KBM-7 (cell line): ENCODE results near the gene CYSTM1.

Experiments used
- DNase-seq: peaks from one replicate; pipeline ENCODE4 v3.0.0-alpha.2; 2015
- in situ Hi-C: fragments of 300-500 bp; cut with MboI; formaldehyde crosslinking; loops from 2 replicates; pipeline ENCODE4 v1.14.3; 2020; ENCODE audit warnings: low sequenced_read_pairs, low pct_unique_long_range_greater_than_20kb, mixed read lengths

CYSTM1 gene

DNA sequence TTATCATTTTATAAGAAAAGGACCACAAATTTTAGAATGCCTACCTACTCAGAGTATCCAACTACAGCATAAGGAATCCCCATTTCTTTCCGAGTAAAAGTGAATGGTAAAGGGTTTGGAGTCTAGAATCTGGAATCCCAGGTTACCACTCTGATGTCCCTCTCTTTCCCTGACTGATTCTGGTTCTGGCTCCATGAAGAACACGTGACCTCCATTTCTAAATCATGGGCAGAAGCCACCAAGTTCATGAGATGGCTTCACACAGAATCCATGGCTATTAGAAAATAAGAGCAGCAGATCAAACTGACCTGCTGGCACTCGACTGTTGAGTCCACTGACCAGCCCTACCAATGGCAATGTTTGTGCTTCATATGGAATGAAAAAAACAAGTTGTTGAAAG, 87.2 kb downstream of the CYSTM1 start:
- DNase-seq: no peak
- in situ Hi-C loops: no loop called here

DNA sequence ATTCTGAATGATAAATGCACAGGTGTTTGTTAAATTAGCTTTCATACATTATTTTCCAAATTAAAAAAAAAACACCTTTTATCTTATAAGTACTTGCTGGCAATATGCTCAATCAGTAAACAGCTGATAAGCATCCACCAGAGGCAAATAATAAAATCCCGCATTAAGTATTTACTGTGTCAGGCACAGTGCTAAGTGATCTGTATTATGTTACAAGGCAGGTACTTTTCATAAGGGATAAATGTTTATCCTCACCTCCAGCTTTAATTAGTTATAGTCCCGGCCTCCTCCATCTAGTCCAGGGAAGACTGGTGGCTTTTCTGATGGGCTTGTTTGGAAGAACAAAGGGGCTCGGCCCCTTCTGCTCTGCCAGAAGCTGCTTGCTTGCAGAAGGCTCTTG, 87.9 kb downstream of the CYSTM1 start:
- in situ Hi-C loops: no loop called here
- no peak for DNase-seq

DNA sequence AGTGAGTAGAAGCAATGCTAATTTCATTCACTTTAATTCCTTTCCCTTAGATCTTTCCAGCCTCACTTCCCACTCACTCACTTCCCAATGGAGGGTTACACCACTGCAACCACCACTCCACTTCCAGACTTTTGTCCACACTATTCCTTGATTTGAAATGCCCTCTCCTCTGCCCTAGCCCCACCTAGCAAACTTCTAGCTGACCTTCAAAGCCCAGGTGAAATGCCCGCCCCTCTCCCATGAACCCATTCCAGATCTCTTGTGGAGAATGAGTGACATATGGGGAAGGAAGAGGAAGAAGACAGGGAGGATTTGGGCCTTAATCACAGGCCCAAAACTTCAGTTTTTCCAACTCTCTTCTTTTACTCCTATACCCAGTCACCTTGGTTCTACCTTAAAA, 90.9 kb downstream of the CYSTM1 start:
- DNase-seq: no peak
- in situ Hi-C loops: no loop called here

DNA sequence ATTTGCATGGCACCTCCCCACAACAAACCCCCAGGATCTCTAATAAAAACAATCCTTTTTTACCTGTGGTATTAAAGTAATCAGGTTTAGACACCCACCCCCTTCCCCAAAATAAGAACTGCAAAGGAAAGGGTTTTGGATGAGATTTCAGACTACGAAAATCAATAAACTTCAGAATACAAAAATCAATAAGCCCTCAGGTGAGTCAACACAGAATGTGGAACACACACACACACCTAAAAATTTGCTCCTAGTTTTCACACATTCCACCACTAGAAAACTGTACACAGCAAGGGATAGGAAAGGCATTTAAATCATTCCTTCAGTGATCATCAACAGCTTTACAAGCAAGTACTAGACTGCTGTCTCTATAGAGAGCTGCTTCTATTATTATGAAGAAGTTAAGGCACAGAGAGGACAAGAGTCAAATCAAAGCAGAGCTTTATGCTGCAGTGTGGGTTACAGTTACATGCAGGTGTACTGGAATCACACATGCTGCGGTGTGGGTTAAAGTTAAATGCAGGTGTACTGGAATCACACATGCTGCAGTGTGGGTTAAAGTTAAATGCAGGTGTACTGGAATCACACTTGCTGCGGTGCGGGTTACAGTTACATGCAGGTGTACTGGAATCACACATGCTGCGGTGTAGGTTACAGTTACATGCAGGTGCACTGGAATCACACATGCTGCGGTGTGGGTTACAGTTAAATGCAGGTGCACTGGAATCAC, 91.6 kb downstream of the CYSTM1 start:
- DNase-seq: no peak
- in situ Hi-C loops: no loop called here

DNA sequence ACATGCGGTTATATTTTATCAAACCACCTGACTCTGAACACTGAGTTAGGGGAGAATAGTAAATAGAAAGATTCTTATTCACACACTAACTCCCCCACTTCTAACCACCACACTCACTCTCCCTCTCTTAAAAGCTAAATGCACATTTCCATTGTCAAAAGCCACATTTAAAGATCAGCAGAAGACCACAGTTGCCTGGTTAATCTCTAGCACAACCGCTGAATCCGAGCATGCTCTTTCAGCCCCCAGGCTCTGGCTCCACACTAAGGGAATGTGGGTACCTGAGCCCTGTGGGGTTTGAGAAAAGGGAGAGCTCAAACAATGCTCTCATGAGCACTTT, 92.2 kb downstream of the CYSTM1 start:
- no peak for DNase-seq
- in situ Hi-C loops: no loop called here

DNA sequence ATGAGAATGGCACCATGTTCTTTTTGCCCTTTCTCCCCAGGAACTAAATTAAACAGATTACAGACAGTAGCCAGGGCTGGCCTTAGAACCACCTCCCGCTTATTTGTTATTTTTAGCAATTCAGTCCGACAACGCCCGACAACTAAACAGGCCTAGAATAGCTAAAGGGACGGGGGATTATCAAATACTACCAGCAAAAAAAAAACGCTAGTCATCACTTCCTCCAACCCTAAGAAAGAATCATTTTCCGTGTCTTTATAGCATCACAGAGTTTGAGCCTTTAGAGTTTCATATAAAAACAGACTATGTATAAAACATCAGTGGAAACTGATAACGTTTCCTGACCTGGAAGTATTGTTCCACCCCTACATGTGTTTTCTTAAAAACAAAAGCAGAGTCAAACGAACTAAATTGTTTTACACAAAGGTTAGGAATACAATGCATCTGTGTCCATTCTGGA, 92.6 kb downstream of the CYSTM1 start:
- in situ Hi-C loops: no loop called here

DNA sequence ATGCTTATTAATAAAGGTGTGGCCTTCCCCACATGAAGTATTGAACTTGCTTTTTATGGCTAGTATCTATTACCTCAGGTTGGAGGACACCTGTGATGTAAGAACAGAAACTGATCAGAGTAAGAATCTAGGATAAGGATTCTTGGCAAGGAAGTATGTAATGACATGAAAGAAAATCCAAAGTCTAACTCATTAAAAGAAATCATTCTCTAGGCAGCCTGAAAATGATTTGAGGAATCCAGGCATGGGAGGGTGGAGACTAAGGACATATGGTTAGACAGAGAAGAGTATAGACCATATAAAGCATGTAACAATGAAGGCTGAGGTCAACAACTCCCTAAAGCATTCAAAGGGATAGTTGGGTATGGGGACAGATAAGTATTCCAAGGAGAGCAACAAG, 95.0 kb downstream of the CYSTM1 start:
- in situ Hi-C loops: no loop called here
- no peak for DNase-seq

More for the DNA sequence above, 92.6 kb downstream of the CYSTM1 start:
- DNase-seq: no peak

DNA sequence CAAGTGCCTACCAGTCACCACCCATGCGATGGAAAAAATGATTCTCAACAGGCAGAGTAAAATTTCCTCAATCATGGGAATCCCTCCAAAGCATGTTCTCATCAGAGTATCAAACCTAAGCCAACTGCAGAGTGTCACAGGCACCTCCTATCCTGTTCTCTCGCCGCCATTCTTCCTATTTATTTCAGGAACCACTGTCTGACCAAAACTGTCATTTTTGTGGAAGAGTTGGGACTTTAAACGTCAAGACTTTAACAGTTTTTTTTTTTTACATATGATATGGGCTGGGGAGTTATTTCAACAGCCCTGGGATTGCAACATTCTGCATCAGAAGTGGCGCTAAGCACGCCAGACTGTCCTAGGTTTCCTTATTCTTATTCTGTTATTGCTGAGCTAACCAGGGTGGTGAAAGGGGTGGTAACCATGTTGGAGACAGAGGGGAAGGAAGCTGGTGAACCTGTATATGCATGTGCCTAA, 98.5 kb downstream of the CYSTM1 start:
- peak; percentile 82 for DNase-seq
- in situ Hi-C loops: no loop called here

DNA sequence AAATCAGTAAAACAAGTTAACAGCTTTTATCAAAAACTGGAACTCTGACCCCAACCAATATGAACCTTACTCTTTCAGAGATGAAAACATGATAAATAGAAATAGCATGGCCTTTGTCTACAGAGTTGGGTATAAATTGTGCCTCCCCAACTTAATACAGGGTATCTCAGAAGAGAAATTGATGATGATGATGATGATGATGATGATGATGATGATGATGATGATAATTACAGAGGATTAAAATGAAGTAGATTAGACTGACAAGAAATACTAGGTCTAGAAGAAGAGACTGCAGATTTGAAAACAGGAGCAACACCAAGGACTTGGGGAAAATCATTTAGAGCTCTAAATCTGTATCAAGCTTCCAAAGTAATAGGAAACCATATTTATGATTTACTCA, 100.8 kb downstream of the CYSTM1 start:
- in situ Hi-C loops: no loop called here
- no peak for DNase-seq

DNA sequence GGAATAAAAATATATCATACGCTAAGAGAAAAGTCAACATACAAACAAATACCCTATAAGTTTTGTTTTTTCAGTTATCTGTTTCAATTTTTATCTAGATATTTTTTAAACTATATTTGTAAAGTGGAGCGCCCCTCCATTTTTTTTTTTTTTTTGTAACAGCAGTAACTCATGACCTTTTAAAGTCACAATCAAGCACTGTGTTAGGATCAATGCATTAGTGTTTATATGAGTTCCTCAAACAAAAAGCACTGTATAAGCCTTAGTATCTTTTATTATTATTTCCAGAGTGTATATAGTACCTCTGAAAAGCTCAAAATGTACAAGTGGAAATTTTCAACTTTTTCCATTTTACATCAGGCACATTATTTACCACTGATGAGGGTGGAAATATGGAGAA, 107.3 kb downstream of the CYSTM1 start:
- no peak for DNase-seq
- in situ Hi-C loops: no loop called here

DNA sequence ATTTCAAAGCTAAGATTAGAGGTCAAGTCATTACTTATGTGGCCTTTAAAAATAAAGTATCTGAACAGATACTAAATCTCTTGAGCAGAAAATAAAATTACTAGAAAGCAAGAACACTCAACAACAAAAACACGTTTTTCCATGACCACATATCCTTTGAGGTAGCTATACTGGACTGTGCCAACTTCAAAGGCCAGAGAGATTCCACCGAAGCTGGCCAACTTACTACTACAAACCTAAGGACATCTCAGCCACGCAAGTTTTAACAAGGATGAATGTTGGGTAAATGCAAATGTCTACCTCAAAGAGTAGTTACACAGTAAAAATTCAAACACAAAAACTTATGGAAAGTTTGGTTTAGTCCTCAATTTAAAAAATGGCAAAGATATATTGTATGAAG, 109.0 kb downstream of the CYSTM1 start:
- DNase-seq: no peak
- in situ Hi-C loops: no loop called here

DNA sequence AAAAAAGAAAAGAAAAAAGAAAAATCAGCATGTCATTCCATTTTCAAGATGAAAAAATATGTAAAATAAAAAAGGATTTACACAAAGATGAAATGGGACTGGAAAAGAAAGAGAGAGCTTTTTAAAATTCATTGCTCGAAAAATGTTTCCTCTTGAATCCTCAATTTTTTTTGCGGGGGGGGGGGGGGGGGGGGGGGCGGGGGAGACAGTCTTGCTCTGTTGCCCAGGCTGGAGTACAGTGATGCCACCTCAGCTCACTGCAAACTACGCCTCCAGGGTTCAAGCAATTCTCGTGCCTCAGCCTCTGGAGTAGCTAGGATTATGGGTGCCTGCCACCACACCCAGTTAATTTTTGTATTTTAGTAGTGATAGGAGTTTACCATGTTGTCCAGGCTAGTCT, 111.4 kb downstream of the CYSTM1 start:
- in situ Hi-C loops: no loop called here
- DNase-seq: no peak

DNA sequence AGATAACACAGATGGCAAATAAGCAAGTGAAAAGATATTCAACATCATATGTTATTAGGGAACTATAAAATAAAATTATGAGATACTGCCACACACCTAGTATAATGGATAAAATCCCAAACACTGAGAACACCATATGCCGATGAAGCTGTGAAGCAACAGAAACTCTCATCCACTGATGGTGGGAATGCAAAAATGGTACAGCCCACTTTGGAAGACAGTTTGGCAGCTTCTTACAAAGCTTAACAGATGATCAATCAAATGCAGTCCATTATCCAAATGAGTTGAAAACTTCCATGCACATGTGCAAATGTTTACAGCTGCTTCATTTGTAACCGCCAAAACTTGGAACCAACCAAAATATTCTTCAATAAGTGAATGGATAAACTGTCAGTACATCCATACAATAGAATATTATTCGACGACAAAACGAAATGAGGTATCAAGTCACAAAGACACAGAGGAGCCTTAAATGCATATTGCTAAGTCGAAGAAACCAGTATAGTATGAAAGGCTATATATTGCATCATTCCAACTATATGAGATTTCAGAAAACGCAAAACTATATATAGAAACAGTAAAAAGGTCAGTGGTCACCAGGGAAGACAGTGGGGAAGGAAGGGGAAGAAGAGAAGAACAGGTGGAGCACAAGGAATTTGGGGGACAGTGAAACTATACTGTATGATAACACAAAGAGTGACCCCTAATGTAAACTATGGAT, 113.0 kb downstream of the CYSTM1 start:
- in situ Hi-C loops: no loop called here
- DNase-seq: no peak

DNA sequence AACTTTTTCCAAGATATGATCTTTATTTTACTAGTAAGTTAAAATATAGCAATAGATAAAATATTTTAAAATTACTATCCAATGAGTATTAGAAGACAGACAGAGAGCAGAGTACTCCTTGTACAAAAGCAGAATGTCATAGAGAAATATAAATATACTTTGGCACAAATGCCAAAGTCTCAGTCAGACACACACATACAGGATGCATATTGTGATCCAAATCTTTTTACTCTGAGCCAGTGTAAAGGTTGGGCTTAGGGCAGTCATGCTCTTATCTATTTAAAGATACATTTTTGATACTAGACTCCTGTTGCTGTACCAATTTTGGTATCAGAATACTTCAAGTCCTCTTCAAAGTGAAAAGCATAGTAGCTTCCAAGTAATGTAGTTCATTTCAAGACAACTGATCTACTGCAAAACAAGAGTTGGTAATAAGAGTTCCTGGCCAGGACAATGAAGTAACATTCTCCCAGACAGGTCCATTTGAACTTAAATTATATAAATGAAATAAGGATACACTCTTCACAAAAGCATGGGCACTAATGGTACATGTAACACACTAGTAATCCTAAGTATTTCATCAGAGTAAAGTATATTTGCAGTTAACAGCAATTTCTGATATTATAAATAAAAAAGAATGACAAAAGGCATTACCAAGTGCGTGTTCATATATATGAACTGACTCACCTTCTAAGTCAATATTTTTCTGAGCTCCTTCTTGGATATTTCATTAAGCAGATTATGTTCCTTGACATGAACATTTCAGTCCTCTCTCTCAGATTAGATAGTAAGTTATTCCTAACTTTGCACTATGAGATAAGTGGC, 117.4 kb downstream of the CYSTM1 start:
- DNase-seq: no peak
- in situ Hi-C loops: no loop called here
